ENCODE results near the gene RIPK4.
"Not testable (repeated sequence)": the region's sequence is repeated elsewhere in the genome, so short reads cannot be mapped to it uniquely, and the experiment has no call there.

The RIPK4 gene

DNA sequence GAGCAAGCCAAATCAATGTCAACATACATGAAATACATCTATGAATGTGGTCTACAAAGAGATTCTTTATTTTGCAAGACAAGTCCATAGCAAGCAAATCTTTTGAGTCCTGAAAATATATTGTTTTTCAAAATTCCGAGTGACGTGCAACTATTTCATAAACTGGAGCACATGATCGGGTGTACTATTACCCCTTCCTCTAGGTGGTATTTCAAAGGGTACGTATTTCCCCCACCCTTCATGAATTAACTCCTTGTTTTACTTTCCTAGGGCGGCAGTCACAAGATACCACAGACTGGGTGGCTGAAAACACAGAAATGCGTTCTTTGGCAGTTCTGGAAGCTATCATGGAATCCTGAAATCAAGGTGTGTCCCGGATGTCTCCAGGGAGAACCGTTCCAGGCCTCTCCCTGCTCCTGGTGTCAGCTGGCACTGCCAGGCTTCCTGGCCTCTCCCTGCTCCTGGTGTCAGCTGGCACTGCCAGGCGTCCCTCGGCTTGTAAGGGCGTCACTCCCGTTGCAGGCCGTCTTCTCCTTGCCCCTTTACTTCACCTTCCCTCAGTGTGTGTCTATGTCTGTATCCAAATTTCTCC is 55.3 kb downstream of the RIPK4 start:
- DNase-seq: no peak

DNA sequence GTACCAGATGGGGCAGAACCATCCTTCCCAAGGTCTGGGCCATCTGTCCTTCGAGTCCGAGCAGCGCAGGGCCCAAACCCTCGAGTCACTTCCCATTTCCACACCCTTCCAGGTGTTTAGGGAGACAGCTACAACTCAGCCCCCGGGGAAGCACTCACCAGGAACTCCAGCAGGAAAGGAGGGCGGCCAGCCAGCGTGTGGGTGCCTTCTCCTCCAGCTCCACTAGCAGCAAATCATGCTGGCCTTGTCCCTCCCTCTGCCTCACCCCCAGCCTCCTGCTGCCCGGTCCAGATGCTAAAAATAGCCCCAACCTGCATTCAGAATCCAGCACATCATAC is 56.1 kb downstream of the RIPK4 start:
- DNase-seq: no peak

DNA sequence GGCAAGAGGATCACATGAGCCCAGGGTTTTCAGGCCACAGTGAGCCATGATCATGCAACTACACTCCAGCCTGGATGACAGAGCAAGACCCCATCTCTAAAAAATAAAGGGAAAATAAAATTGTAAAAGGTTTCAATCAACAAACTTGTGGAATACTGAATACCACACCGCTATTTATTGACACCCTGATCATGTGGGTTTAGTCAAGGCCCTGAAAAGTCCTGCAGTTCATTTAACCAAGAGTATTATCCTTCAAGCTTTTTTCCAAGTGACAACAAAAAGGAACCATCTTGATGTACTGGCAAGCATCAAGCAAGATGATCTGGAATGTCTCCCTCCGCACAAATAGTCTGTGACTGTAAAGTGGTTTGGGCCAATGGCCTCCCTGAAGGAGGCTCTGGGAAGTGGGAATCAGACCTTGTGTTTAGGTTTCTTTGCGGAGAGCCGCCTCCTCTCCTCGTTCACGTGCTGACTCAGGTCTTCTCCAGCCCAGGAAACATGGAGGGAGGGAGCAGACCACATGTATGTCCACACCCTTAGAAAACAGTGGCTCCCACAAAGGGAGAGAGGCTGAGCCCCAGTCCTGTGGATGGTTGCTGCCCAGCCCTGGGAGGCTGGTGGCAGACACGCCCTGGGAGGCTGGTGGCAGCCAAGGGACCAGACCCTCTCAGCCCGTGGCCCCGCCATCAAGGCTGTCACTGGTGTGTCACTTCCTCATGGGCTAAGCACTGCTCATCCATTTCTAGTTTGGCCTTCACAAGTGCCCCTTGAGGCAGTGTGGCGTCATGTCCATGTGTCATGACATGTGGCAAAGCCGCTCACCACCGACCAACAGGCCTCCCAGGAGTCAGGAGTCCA is 56.7 kb downstream of the RIPK4 start:
- DNase-seq: no peak

DNA sequence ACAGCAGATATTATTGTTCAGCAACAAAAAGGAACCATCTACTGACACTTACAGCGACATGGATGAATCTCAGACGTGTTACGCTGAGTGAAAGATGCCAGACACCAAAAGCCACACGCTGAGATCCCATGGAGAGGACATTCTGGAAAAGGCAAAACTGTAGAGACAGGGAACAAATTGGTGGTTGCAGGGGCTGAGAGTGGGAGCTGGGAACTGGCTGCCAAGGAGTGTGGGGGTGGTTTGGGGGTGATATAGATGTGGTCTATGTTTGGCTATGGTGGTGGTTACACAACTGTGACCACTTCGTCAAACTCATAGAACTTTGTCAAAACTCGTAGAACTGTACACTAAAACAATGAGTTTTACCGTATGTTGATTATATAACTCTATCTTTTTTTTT is 57.7 kb downstream of the RIPK4 start:
- no peak for DNase-seq

DNA sequence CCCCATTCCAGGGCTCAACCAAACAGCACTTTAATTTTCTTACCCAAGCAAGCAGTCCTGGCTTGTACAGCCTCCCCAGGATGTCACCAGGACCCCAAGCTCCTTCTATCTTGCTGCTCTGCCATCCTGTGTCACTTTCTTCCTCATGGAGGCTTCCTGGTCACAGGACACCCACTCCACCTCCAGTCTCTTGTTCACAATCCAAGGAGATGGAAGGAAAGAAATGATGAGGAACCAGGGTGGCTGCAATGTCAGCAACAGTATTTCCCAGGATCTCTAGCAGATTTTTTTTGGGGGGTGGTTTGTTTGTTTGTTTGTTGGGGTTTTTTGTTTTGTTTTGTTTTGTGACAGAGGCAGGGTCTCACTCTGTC is 58.9 kb downstream of the RIPK4 start:
- DNase-seq: no peak

DNA sequence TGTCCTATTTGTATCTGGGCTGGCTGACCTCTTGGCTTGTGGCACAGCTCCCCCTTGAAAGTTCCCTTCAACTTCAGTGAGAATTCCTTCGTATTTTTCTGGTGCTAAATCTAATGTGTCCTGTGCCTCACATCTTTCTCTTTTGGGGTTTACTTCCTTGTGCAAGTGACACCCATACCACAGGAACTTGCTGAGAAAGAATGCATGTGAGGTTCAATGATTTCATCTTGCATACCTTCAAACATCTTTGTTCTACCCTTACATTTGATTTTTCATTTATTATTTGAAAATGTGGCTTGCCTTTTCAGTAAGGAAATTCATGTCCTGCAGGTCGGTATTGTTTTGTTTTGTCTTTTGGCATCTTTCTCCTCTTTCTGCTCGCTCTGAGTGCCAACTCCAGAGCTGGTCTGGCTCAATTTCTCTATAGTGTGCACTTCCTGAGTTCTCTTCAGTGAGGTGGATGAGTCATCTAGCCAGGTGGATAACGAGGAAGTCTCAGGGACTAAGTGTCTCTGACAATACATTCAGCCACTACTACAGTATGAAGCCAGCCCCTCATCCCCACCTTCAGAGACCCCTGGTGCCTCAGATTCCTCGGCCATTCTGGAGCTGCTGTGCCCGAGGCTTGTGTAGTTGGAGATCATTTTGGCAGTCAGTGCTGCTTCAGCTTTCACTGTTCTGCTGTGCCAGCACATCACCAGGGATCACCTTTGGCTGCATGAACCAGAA is 59.5 kb downstream of the RIPK4 start:
- DNase-seq: no peak

DNA sequence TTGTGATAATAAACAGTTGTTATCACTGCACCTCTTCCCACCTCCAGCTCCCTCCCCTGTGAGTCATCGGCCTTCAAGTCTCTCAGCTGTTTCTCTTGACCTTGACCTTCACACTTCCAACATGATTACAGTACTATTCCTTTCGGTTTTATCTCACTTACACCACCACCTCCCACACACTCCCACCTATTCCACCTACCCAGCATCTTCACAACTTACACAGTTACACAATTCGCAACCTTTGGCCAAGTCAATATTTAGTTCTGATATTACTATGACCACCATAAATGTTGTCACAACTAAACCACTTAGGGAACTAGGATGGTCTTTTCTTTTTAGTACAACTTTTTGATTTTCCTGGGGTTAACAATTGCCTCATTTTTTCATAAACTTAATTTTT is 60.2 kb downstream of the RIPK4 start:
- DNase-seq: peak; percentile 12

DNA sequence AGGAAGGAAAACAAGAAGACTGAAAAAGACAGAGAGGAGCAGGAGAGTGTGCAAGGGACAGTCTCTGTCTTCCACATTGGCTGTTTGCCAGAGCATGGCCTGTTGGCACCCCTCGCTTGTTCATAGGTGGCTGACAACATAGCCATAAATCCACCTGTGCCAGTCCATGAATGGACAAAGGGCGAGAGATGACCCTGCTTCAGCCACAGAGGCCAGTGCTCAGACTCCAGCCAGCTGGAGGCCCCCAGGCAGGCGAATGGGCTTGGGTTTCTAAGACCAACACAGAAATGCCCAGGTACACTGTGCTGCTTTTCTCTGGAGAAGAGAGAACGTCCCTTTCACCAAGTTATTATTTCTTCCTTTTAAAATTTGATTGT is 60.6 kb downstream of the RIPK4 start:
- DNase-seq: no peak

DNA sequence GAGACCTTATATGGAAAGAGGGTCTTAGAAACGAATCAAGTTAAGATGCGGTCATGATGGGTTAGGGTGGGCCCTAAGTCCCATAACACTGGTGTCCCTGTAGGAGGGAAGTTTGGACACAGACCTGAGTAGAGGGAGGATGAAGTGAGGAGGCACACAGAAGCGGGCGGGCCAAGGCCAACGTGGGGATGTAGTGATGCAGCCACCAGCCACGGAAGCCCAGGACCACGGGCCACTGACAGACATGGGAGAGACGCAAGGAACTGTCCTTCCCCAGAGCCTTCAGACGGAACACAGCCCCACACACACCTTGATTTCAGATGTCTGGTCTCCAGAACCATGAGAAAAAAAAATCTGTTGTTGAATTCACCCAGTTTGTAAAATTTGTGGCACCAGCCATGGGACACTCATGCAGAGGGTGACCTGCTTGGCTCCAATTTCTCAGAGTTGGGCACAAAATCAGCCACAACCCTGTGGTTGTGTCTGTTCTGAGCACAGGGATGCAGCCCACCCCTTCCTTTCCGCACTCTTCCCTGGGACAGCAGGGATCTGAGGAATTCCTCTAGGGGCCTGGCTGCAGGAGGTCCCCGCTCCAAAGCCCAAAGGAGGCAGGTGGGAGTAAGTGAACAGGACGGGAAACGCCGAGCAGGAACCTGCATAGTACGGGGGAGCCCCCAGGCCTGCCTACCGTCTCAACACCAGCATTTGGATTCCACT is 61.1 kb downstream of the RIPK4 start:
- DNase-seq: no peak

DNA sequence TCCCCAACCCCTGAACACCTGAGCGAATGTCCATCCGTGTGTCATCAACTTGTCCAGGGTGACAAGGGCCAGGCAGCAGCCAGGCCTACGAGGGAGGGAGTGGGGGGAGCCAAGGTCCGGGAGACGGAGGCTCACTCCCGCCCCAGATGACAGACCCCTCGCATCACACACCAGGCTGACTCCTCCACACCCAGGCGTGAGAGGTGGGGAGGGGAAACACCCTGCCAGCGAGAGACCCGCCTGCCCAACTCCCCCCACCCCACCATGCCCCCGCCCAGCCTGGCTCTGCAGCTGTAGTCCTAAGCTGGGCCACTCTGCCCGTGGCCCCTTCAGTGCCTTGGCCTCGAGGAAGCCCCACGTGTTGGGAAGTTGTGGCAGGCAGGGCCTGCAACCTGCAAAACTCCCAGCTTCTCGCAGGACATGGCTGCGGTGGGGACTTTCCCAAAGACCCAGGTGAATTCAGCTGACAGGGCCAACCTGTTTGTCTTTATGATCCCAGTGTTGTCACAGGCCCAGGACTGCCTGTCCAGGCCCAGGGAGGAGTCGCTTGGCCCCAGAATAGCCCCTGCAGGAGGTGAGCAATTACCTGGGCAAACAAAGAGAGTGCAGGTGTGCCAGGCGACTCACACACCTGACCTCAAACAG is 62.9 kb downstream of the RIPK4 start:
- no peak for DNase-seq

DNA sequence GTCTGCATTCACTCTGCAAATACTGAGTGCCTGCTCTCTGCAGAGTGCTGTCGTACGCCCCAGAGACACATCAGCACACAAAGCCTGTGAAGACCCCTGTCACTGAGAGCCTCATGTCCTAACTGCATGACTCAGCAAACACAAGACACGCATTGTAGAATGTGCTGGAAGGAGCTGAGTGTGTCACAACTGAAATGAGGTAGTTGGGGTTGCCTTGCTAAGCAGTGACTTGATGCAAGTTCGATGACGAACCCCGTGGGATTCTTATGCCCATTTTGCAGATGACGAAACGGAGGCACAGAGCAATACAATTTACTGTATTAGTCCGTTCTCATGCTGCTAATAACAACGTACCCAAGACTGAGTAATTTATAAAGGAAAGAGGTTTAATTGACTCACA is 65.1 kb downstream of the RIPK4 start:
- no peak for DNase-seq

DNA sequence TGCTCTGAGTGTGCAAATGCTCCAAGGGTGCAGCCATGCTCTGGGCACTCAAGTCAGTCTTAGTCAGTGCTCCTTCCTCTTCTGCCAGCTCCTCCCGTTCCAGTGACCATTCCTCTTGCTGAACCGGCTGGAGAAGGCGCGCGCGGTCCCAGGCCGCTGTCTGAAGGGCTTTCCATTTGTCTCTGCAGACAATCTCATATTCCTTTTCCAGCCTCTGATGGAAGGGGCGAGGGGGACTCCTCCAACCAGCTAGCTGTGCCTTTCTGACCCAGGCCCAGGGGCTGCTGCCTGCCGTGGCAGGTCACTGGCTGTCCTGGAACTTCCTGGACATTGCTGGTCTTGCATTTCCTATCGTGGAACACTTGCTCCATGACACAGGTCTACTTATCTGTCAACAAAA is 67.5 kb downstream of the RIPK4 start:
- no peak for DNase-seq

DNA sequence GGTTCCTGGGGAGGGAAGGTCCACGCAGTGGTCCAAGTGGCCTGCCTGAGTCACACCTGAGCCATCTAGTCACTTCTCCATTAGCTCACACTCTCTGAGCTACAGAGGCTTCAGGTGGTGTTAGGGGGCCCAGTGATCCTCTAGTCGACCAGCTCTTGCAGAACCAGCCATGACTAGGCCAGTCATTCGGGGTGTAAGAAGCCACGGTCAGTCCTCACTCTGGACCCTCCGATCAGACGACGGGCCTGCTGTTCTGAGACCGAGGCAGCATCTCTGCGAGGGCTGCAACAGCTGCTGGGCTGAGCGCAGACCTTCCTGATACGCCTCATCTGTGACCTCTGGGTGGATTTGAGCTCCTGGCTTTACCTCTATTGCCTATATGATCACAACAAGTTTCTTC is 68.8 kb downstream of the RIPK4 start:
- DNase-seq: no peak

DNA sequence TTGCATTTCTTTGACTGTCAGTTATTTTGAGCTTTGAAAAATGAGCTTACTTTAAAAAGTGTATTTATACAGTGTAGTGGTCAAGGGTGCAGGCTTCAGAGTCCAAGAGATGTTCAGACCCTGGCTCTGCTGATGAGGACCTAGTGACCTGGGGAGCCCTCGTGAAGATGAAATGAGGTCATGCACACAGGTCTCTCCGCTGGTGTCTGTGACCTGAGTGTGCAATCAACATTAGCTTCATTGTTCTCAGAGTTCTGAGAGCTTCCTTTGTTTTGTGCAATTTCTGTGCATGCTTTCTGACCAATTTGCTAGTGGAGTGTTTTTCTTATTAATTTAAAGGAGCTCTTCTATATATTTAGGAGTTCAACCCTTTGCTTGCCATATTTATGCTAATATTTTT is 71.3 kb downstream of the RIPK4 start:
- no peak for DNase-seq

DNA sequence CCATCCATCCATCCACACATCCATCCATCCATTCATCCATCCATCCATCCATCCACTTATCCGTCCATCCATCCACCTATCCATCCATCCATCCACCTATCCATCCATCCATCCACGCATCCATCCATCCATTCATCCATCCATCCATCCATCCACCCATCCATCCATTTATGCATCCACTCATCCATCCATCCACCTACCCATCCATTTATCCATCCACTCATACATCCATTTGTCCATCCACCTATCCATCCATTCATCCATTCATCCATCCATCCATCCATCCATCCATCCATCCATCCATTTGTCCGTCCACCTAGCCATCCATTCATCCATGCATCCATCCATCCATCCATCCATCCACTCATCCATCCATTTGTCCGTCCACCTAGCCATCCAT is 72.8 kb downstream of the RIPK4 start:
- DNase-seq: not testable (repeated sequence)

DNA sequence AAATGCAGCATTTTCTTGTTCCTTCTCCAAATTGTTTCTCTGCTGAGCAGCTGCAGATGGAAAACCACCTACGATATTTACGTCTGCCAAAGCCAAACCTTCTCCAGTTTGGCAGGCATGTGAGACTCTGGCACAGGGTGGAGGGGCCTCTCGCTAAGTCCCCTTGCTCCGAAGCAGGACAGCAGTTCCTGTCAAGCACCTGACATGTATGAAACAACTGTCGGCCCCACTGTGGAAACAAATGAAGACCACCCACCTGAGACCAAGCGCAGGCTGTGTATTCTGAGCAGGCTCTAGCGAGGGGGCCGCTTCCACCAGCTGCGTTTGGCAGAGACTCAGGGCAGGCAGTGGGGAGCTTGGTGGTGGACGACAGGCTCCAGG is 74.7 kb downstream of the RIPK4 start:
- DNase-seq: no peak

DNA sequence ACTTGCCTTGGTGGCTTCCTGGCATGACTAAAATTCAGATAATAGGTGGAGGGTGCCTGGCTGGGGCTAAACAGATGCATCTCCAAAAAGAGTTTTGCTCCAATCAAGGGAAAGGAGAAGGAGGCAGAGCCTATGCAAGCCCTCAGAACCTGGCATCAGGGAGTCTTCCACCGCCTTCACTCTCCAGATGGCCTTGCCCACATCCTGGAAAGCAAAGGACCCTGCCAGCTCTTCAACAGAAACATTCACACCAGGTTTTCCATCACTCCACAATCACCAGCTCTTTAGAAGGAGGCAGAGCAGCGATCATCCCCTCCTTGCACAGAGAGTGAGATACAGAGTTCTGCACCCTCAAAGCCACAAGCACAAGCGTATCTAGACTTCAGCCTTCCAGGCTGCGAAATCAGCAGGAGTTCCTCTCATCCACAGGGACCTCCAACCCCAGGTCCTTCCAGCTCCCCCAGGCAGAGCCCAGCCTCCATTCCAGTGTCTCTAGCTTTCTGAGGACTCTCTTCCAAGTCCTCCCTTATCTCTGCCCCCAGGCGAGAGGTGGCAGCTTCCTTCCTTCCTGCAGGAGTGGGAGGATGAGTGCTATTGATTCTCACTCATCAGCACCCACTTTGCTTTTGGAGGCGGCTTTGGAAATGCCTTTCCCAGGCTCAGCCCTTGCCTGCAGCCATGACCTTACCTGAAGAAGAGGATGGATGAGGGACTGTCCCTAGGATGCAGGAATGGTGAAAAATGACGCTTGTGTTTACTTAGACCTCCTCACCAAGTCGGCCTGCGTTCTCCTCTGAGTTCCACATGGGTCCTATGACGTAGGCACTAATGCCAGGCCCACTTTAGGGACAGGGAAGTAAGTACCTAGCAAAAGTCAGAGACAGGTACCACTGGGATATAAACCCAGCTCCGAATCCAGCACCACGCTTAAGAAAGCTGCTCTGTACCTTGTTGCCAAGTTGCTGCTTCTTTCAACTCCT is 75.4 kb downstream of the RIPK4 start:
- DNase-seq: no peak

Measured in fibroblast of skin of right biceps (primary cell).